DMS79 (cell line): ENCODE data around the gene TMEM208.

Source experiments
- DNase-seq: peaks from one replicate; lab custom pipeline; 2025; lab: John Stamatoyannopoulos, UW

TMEM208 gene

GRCh38 chr16:67252609-67253497 lies 25.9 kb downstream of the TMEM208 start:
- no peak for DNase-seq

DNA sequence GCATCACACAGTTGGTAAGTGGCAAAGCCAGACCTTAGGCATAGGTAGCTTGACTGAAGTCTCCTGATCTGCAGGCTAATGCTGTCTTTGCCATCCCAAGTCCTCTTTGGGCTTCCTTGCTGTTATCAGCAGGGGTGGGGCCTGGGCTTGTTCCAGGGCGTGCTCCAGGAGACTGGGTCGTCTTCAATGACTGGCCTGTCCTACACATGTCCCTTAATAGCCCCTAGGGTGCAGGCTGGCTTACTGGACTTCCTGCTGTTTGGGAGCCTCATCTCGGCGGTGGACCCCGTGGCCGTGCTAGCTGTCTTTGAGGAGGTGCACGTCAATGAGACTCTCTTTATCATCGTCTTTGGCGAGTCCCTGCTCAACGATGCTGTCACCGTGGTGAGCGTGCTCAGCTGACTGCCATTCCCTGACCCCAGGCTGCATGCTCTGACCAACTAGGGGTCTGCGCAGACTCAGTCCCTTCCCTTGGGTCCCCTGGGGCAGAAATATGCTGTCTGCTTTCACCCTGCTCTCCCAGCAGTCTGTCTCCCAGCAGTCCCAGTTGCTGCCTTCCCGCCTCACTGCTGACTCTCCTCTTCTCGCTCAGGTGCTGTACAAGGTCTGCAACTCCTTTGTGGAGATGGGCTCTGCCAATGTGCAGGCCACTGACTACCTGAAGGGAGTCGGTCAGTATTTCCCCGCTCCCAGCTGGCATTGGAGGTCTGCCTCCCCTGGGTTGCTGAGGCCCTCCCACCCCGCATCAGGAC lies 28.0 kb downstream of the TMEM208 start:
- DNase-seq, result no peak

GRCh38 chr16:67255553-67256221 lies 28.8 kb downstream of the TMEM208 start:
- DNase-seq, result no peak

- no peak for DNase-seq
Observed at GRCh38 chr16:67256701-67257230, 29.8 kb downstream of the TMEM208 start.

DNA sequence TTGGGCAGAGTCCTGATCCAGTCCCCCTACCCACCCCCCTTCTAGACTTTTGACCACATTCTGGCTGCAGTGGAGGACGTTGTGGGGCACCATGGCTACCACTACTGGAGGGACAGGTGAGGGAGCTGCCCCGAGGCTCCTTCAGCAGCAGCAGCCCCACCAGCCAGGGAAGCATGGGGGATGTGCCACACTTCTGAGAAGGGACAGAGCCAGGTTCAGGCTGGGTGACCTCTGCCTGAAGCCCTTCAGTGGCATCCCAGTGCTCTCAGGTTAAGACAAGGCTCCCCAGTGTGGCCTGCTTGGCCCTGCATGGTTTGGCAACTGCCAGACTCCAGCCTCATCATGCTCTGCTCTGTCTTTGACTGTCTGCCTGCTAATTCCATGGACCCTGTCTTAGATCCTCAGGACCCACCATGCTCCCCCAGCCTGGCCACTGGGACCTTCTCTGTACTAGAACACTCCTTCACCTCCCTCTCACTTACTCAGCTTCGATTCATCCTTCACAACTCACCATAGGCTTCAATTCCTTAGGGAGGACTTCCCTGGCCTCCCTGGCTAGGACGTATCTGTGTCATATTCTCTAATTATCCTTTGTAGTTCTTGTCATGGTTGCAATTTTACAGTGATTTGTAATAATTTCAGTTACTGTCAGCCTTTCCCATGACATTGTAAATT lies 30.7 kb downstream of the TMEM208 start:
- DNase-seq, result no peak

DNA sequence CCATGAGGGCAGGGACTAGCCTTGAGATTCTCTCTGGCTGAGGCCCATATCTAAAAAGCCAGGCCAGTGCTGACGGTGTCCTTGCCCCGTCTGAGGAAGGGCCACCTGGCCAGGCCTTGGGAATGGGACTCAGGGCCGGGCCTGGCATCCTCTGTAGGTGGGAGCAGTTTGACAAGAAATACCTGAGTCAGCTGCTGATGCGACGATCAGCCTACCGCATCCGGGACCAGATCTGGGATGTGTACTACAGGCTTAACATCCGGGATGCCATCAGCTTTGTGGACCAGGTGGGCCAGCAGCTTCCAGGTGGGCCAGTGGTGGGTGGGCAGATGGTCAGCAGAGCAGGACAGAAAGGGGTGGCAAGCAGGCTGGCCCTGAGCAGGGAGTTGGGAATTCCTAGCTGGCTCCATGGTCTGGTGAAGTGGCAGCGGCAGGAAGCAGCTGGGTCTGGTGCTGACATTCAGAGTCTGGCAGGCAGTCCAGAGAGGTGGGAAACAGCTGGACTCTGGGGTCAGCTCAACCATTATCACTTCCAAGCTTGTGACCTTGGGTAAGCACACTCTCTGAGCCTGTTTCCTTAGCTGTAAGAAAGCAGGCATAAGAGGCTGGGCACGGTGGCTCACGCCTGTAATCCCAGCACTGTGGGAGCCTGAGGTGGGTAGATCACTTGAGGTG lies 31.4 kb downstream of the TMEM208 start:
- DNase-seq, result no peak

- no peak for DNase-seq
Observed at GRCh38 chr16:67259705-67260104, 32.8 kb downstream of the TMEM208 start.

- DNase-seq, result no peak
Observed at GRCh38 chr16:67260426-67261063, 33.6 kb downstream of the TMEM208 start.

GRCh38 chr16:67263201-67263600 lies 36.3 kb downstream of the TMEM208 start:
- DNase-seq, result no peak

GRCh38 chr16:67264277-67264676 lies 37.3 kb downstream of the TMEM208 start:
- no peak for DNase-seq

DNA sequence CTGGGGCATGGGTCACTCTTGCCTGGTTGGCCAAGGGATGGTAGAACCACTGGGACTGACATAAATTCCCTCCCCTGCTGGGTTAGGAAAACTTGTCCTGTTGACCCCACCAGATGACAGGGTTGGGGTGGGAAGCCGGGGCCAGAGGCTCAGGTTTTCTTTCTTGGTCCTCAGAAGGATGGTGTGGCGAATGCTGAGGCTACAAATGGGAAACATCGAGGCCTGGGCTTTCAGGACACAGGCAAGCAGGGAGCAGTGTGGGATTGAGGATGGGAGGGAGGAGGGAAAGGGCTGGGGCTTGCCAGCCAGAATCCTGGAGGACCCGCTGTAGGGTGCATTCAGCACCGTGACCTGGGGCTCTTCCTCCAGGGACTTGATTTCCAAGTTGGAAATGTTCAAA lies 37.9 kb downstream of the TMEM208 start:
- no peak for DNase-seq

DNA sequence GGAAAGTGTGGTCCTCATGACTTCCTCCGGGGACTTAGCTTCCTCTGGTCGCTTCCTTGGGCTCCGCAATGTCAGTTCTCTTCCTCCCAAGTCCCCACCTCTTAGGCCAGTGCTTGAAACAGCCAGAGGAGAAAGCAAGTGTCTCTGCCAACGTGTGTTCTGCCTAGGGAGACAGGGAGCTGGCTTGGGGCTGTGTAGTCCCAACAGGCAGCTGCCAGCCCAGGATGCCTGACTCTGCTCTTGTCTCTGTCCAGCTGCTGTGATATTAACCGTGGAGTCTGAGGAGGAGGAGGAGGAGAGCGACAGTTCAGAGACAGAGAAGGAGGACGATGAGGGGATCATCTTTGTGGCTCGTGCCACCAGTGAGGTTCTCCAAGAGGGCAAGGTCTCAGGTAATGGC lies 38.9 kb downstream of the TMEM208 start:
- DNase-seq, result no peak

DNA sequence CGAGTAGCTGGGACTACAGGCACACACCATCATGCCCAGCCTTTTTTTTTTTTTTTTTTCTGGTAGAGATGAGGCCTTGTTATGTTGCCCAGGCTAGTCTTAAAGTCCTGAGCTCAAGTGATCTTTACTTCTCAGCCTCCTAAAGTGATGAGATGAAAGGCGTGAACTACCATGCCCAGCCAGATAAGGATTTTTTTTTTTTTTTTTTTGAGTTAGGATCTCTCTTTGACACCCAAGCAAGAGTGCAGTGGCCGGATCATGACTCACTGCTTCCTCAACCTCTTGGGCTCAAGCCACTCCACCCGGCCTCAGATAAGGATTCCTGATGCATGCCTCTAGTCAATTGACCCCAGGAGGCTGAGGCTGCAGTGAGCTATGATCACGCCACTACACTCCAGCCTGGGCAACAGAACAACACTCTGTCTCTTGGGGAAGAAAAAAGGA lies 41.2 kb downstream of the TMEM208 start:
- no peak for DNase-seq

- DNase-seq, result no peak
Observed at GRCh38 chr16:67269766-67270165, 42.8 kb downstream of the TMEM208 start.

DNA sequence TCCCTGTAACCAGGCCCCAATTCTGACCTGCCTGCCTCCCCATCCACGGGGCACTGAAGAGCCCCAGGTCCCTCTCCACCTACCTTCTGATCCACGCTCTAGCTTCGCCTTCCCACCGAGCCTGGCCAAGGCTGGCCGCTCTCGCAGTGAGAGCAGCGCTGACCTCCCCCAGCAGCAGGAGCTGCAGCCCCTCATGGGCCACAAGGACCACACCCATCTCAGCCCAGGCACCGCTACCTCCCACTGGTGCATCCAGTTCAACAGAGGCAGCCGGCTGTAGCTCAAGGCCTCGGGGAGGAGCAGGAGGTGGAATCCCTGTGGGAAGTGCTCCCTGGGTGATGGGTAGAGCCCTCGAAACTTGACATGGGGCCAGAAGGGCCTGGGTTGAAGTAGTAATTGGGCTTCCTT lies 44.0 kb downstream of the TMEM208 start:
- DNase-seq, result no peak

DNA sequence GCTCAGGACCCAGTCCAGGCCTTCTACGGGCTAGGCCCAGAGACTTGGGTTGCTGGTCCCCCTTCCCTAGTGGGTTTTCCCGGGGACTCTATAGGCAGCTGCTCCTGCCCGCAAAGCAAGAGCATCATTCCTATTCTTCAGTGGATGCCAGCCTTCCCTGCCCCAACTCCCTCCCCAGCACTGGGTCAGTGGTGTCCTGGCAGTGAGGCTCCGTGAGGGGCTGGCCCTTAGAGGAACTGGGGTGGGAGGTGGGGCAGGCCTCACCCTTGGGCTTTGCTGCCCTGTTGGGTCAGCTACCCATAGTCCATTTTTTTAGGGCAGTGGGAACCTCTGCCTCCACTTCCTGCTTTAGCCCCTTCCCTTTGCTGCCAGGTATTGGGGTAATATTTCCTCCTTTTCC lies 44.5 kb downstream of the TMEM208 start:
- no peak for DNase-seq

GRCh38 chr16:67275321-67275720 lies 48.4 kb downstream of the TMEM208 start:
- no peak for DNase-seq

- DNase-seq, result no peak
Observed at GRCh38 chr16:67277294-67277998, 50.5 kb downstream of the TMEM208 start.

DNA sequence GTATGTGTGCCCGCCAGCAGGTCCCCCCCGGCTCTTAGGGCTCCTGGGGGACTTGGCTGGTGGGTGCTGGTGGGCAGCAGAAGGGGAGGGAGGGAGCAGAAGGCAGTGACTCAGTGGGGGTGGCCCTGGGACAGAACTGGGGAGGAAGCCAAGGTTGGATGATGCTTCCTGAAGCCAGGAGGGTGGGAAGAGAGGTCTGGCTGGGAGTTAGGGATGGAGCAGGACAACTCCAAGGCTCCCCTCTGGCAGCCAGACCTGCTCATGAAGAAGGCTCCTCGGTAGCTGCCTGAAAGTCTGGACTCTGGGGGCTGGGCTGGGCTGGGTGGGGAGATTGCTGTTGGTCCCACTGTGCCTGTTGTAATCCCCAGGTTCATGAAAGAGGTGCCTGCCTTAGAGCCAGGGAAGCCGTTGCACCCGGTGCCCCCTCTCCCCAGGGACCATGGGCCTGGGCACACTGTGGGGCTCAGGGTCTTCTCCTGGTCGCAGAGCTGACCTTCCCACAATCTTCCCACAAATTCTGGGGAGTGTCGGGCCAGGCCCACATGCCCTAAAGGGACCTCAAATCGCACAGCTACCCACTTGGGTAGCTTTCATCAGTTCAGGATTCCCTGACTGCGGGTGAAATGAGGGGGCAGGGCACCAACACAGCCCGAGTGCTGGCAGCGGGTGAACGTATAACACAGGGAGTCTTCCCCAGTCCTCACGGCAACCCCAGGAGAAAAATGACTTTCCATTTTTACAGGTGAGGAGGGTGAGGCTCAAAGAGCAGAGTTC lies 51.3 kb downstream of the TMEM208 start:
- no peak for DNase-seq
